H9 (cell line): ENCODE results near the gene LAMTOR4. TPM values are rescaled to one million over a fixed set of nuclear protein-coding genes. Genes with fewer than 3 reads are reported as not detected.

Experiments
- DNase-seq: peaks from one replicate; pipeline ENCODE4 v3.0.0-alpha.2; 2017
- H2AFZ ChIP-seq: one replicate; pipeline ENCODE4 v1.6.1; 2013; ENCODE audit warnings: mild to moderate bottlenecking, low read length, control low read depth, moderate library complexity
- H2AK5ac ChIP-seq: 2 replicates; pipeline ENCODE4 v1.6.1; 2013; ENCODE audit warnings: low read length, control low read depth, mixed read lengths; ENCODE audit not compliant: insufficient read length
- H2BK120ac ChIP-seq: one replicate; pipeline ENCODE4 v1.6.1; 2013; ENCODE audit warnings: low read depth, mild to moderate bottlenecking, low read length, control low read depth, inconsistent platforms; ENCODE audit not compliant: poor library complexity, severe bottlenecking
- H2BK12ac ChIP-seq: 2 replicates; pipeline ENCODE4 v1.6.1; 2013; ENCODE audit warnings: low read length, control low read depth, mixed read lengths, low read depth; ENCODE audit not compliant: insufficient read length
- H2BK15ac ChIP-seq: 2 replicates; pipeline ENCODE4 v1.6.1; 2013; ENCODE audit warnings: low read depth, low read length, control low read depth
- H2BK20ac ChIP-seq: one replicate; pipeline ENCODE4 v1.6.1; 2013; ENCODE audit warnings: low read depth, mild to moderate bottlenecking, low read length, control low read depth, inconsistent platforms; ENCODE audit not compliant: poor library complexity, severe bottlenecking
- H2BK5ac ChIP-seq: 2 replicates; pipeline ENCODE4 v1.6.1; 2013; ENCODE audit warnings: low read length, control low read depth, mixed read lengths; ENCODE audit not compliant: insufficient read length
- H3K14ac ChIP-seq: 2 replicates; pipeline ENCODE4 v1.6.1; 2013; ENCODE audit warnings: low read length, control low read depth; ENCODE audit not compliant: insufficient read depth
- H3K18ac ChIP-seq: 2 replicates; pipeline ENCODE4 v1.6.1; 2013; ENCODE audit warnings: low read depth, mild to moderate bottlenecking, mixed read lengths, low read length, control low read depth; ENCODE audit not compliant: insufficient read length
- H3K23ac ChIP-seq: 2 replicates; pipeline ENCODE4 v1.6.1; 2013; ENCODE audit warnings: low read length, control low read depth, mixed read lengths, low read depth; ENCODE audit not compliant: insufficient read length
- H3K23me2 ChIP-seq: 2 replicates; pipeline ENCODE4 v1.6.1; 2013; ENCODE audit warnings: low read depth, mild to moderate bottlenecking, mixed read lengths, low read length, control low read depth; ENCODE audit not compliant: insufficient read length, poor library complexity, severe bottlenecking
- H3K27ac ChIP-seq: 2 replicates; pipeline ENCODE4 v1.5.1; 2013; ENCODE audit warnings: low read length, control low read depth, mixed read lengths, low read depth; ENCODE audit not compliant: insufficient read length
- H3K27me3 ChIP-seq: 2 replicates; pipeline ENCODE4 v1.6.1; 2013; ENCODE audit warnings: low read length, control low read depth, inconsistent platforms; ENCODE audit not compliant: insufficient read depth
- H3K4ac ChIP-seq: 2 replicates; pipeline ENCODE4 v1.6.1; 2013; ENCODE audit warnings: low read depth, mild to moderate bottlenecking, control low read depth, inconsistent platforms, low read length, moderate library complexity
- H3K4me1 ChIP-seq: 2 replicates; pipeline ENCODE4 v1.6.1; 2013; ENCODE audit warnings: low read length, control low read depth, inconsistent platforms; ENCODE audit not compliant: insufficient read depth
- H3K4me2 ChIP-seq: 2 replicates; pipeline ENCODE4 v1.6.1; 2013; ENCODE audit warnings: low read length, control low read depth, mixed read lengths; ENCODE audit not compliant: insufficient read length, insufficient read depth
- H3K56ac ChIP-seq: 2 replicates; pipeline ENCODE4 v1.6.1; 2013; ENCODE audit warnings: low read depth, mild to moderate bottlenecking, mixed read lengths, low read length, control low read depth; ENCODE audit not compliant: insufficient read length
- H3K79me1 ChIP-seq: 2 replicates; pipeline ENCODE4 v1.6.1; 2013; ENCODE audit warnings: low read depth, mild to moderate bottlenecking, moderate library complexity, low read length, control low read depth, inconsistent platforms; ENCODE audit not compliant: insufficient read depth, poor library complexity, severe bottlenecking
- H3K79me2 ChIP-seq: 2 replicates; pipeline ENCODE4 v1.6.1; 2013; ENCODE audit warnings: low read length, control low read depth, inconsistent platforms; ENCODE audit not compliant: insufficient read depth
- H3K9ac ChIP-seq: 2 replicates; pipeline ENCODE4 v1.6.1; 2013; ENCODE audit warnings: low read length, control low read depth, mixed read lengths; ENCODE audit not compliant: insufficient read length; ENCODE audit errors: extremely low read depth
- H3K9me3 ChIP-seq: one replicate; pipeline ENCODE4 v1.6.1; 2013; ENCODE audit warnings: low read depth, low read length, inconsistent platforms; ENCODE audit not compliant: control insufficient read depth
- H3T11ph ChIP-seq: one replicate; pipeline ENCODE4 v1.6.1; 2013; ENCODE audit warnings: mild to moderate bottlenecking, low read length, control low read depth, inconsistent platforms
- H4K20me1 ChIP-seq: one replicate; pipeline ENCODE4 v1.6.1; 2013; ENCODE audit not compliant: control insufficient read depth, insufficient read length, insufficient read depth
- H4K5ac ChIP-seq: 2 replicates; pipeline ENCODE4 v1.6.1; 2013; ENCODE audit warnings: low read depth, mild to moderate bottlenecking, mixed read lengths, low read length, control low read depth; ENCODE audit not compliant: insufficient read length
- H4K8ac ChIP-seq: replicated peaks from 2 replicates; pipeline ENCODE4 v1.6.1; 2013; ENCODE audit warnings: low read length, control low read depth, mixed read lengths, low read depth; ENCODE audit not compliant: insufficient read length
- H4K91ac ChIP-seq: 2 replicates; pipeline ENCODE4 v1.6.1; 2013; ENCODE audit warnings: low read depth, mild to moderate bottlenecking, moderate library complexity, mixed read lengths, low read length, control low read depth; ENCODE audit not compliant: insufficient read length
- H3K27ac Mint-ChIP-seq, 3 experiments: 2 replicates in 2 of 3; 3 replicates in 1 of 3; pipeline ENCODE4 v1.8.0; 2020 to 2021; ENCODE audit warnings: mixed read lengths in 3 of 3, mild to moderate bottlenecking in 1 of 3, moderate library complexity in 1 of 3
- H3K27me3 Mint-ChIP-seq: 2 replicates; pipeline ENCODE4 v1.8.0; 2021; ENCODE audit warnings: low read depth, mild to moderate bottlenecking, moderate library complexity, mixed read lengths
- H3K36me3 Mint-ChIP-seq, 3 experiments: 2 replicates in 2 of 3; 3 replicates in 1 of 3; pipeline ENCODE4 v1.8.0; 2020 to 2021; ENCODE audit warnings: low read depth in 3 of 3, mixed read lengths in 3 of 3; ENCODE audit not compliant: insufficient read depth in 1 of 3
- H3K4me1 Mint-ChIP-seq, 2 experiments: 2 replicates each; pipeline ENCODE4 v1.8.0; 2020; ENCODE audit warnings: mixed read lengths in 2 of 2
- H3K4me3 Mint-ChIP-seq, 2 experiments: 2 replicates in 1 of 2; 3 replicates in 1 of 2; pipeline ENCODE4 v1.8.0; 2020 to 2021; ENCODE audit warnings: mild to moderate bottlenecking in 2 of 2, mixed read lengths in 2 of 2, moderate library complexity in 1 of 2
- H3K9me3 Mint-ChIP-seq, 2 experiments: 2 replicates in 1 of 2; 3 replicates in 1 of 2; pipeline ENCODE4 v1.8.0; 2020; ENCODE audit warnings: mild to moderate bottlenecking in 2 of 2, mixed read lengths in 2 of 2, moderate library complexity in 1 of 2
- CTCF ChIP-seq: fragments of 200-600 bp; sonication (generic); conservative IDR thresholded peaks from 3 replicates; pipeline ENCODE4 v1.8.0; 2021; ENCODE audit warnings: antibody characterized with exemption, mild to moderate bottlenecking
- WGBS: extraction: QIAGEN DNeasy Blood & Tissue Kit; methylation state at CpG from one replicate; pipeline ENCODE4 v1.1.7; 2013; ENCODE audit warnings: missing lambda C conversion rate, low lambda C conversion rate, mixed read lengths; ENCODE audit not compliant: insufficient read length; ENCODE audit errors: extremely low coverage; 5-methylcytosine and 5-hydroxymethylcytosine counted together
- total RNA-seq: library from RNA; stranded (reverse); gene quantifications from 2 replicates; pipeline ENCODE4 v1.2.1, GENCODE V29; 2021

Gene LAMTOR4
- total RNA-seq, 1 experiment from 2014 or later: 179 TPM

GRCh38 chr7:100163006-100163531 lies 14.4 kb downstream of the LAMTOR4 start:
- Histone ChIP-seq H3K27me3 (no peaks in the 10 kb centered on the region; the same call in 1 of the 2 replicates), H2BK120ac (no peak overlapping the region), H4K5ac (no peak overlapping the region), H3K4me1 (peaks cover 7% of the 10 kb centered on the region), H3K79me1 (no peaks in the 10 kb centered on the region), H4K20me1 (no peaks in the 10 kb centered on the region), H3K18ac (no peak overlapping the region), H4K91ac (no peak overlapping the region), H3K23me2 (peaks cover 7% of the 10 kb centered on the region), H3K23ac (no peak overlapping the region), H4K8ac (no peak overlapping the region), H2AK5ac (no peak overlapping the region), H2BK12ac (no peak overlapping the region), H3K4me2 (no peak overlapping the region), H2AFZ (no peak overlapping the region), H3K4ac (no peak overlapping the region), H3K14ac (no peak overlapping the region), H2BK15ac (no peak overlapping the region), H3K79me2 (no peaks in the 10 kb centered on the region), H3K27ac (no peak overlapping the region), H3K9me3 (no peaks in the 10 kb centered on the region), H3K56ac (no peak overlapping the region), H2BK20ac (no peak overlapping the region), H2BK5ac (no peak overlapping the region), H3K9ac (no peak overlapping the region), H3T11ph (no peak overlapping the region)
- Mint-ChIP-seq H3K4me3 (no peak overlapping the region; a peak in 1 of 5 replicates), H3K27me3 (peaks cover 23% of the 10 kb centered on the region), H3K27ac (no peak overlapping the region), H3K4me1 (peaks cover 22 to 32% of the 10 kb centered on the region in 2 experiments), H3K9me3 (no peaks in the 10 kb centered on the region; a peak in 1 of 5 replicates), H3K36me3 (no peaks in the 10 kb centered on the region; a peak in 1 of 7 replicates)
- WGBS: no CpG with 5 or more reads among the region's 6 CpGs
- TF ChIP-seq CTCF: no peak
- DNase-seq: peak; percentile 55
